ENCODE measurements around the gene MYO1H. TPM values are rescaled to one million over a fixed set of nuclear protein-coding genes. Genes with fewer than 3 reads are reported as not detected.

The MYO1H gene
- total RNA-seq, 4 donors from 2014 or later: 0.13 to 0.88 (median 0.67) TPM; not detected in 1

GRCh38 chr12:109496306-109496705, 148.6 kb downstream of the MYO1H start:
- Histone ChIP-seq H3K4me1 (no peaks in the 10 kb centered on the region), H3K4me3 (replicated peaks in 1 of 3) (no peak overlapping the region), H3K27me3 (no peaks in the 10 kb centered on the region), H3K36me3 (peaks cover 61% of the 10 kb centered on the region in 2 donors), H3K9me3 (no peaks in the 10 kb centered on the region), H3K27ac (no peak overlapping the region)
- no peak for DNase-seq
- intact Hi-C loops (cut with DNase I): no loop called here
- TF ChIP-seq CTCF (IDR thresholded peaks at IDR 0.05) (no peak), POLR2A (IDR thresholded peaks at IDR 0.05) (no peak)

GRCh38 chr12:109497675-109498074, 150.0 kb downstream of the MYO1H start:
- no peaks in the 10 kb centered on the region for H3K27me3 ChIP-seq
- WGBS, 2 donors: 95 to 96% methylated on average over 7 of the region's 7 CpGs
- no peaks in the 10 kb centered on the region for H3K9me3 ChIP-seq
- H3K4me1 ChIP-seq: no peaks in the 10 kb centered on the region
- intact Hi-C loops (cut with DNase I): no loop called here
- peaks cover 63 to 70% of the 10 kb centered on the region in 2 donors for H3K36me3 ChIP-seq
- no peak for DNase-seq
- H3K27ac ChIP-seq: no peak overlapping the region
- TF ChIP-seq POLR2A (IDR thresholded peaks at IDR 0.05): no peak
- TF ChIP-seq CTCF (IDR thresholded peaks at IDR 0.05): no peak
- H3K4me3 ChIP-seq (replicated peaks in 1 of 3): no peak overlapping the region

Other genes with a start within 250 kb of the MYO1H start
- gene ACACB, start 231.3 kb upstream of the MYO1H start, total RNA-seq: 100 to 1,000 TPM; 115 to 178 (median 140) TPM
- gene FOXN4, start 38.6 kb upstream of the MYO1H start, total RNA-seq: not detected
- 100 to 1,000 TPM in 1 of 4 donors, 10 to 100 TPM in 3; 70.3 to 149 (median 85.4) TPM for gene KCTD10, start 129.4 kb downstream of the MYO1H start, total RNA-seq
- gene UBE3B, start 129.7 kb downstream of the MYO1H start, total RNA-seq: 10 to 100 TPM; 52.2 to 72.5 (median 65.5) TPM
- gene MMAB, start 225.6 kb downstream of the MYO1H start, total RNA-seq: 10 to 100 TPM; 40.3 to 82.2 (median 69.7) TPM
- 10 to 100 TPM; 20.4 to 42.0 (median 31.6) TPM for gene MVK, start 225.9 kb downstream of the MYO1H start, total RNA-seq